K562 (cell line): Measurements from ENCODE around the gene RNFT1. TPM values are rescaled to one million over a fixed set of nuclear protein-coding genes. Genes with fewer than 3 reads are reported as not detected.
"Not testable (repeated sequence)": the region's sequence is repeated elsewhere in the genome, so short reads cannot be mapped to it uniquely, and the experiment has no call there.

Experiments used
- ATAC-seq: fragments of 200-7000 bp; cut with Tn5 transposase; 3 replicates; pipeline ENCODE4 v1.9.1; 2020; ENCODE audit warnings: moderate library complexity
- BruUV-seq: library from RNA; stranded (reverse); fragments of 400-500 nt; replicated peaks from 2 replicates; lab custom pipeline; 2021; lab: Mats Ljungman, UMichigan
- CTCF ChIA-PET: fragments of 300-600 bp; formaldehyde crosslinking; extraction: SDS; loops from one replicate; lab custom pipeline; 2021; ENCODE audit warnings: low intra/inter-chr PET ratio; lab: Yijun Ruan, JAX
- POLR2A ChIA-PET: fragments of 300-600, 350-650 bp; sonication (Branson Sonifier 250); formaldehyde crosslinking; extraction: SDS; loops from one replicate; lab custom pipeline; 2021; ENCODE audit warnings: antibody characterized with exemption, inconsistent platforms; lab: Yijun Ruan, JAX
- DNase-seq, 4 experiments: peaks; one replicate each; pipeline versions ENCODE4 v3.0.0 to v3.0.0-alpha.2; 2011 to 2018; ENCODE audit warnings: low spot score in 3 of 4, mixed read lengths in 3 of 4; ENCODE audit errors: extremely low read depth in 1 of 4
- FAIRE-seq: peaks from 2 replicates; lab custom pipeline; 2011; peaks lifted over from hg19 to GRCh38; lab: Jason Lieb, UNC
- H2AFZ ChIP-seq: 2 replicates; pipeline ENCODE4 v1.6.0; 2011; ENCODE audit warnings: low read depth, low read length, control low read depth, inconsistent platforms
- H3K27ac ChIP-seq: fragments of 200-600 bp; 3 replicates; pipeline ENCODE4 v1.8.0; 2011; ENCODE audit warnings: low read depth, mild to moderate bottlenecking, control low read depth, inconsistent platforms, low read length, moderate library complexity, mixed read lengths; ENCODE audit errors: extremely low read depth
- H3K27me3 ChIP-seq, 2 experiments: fragments of 300-600 bp in 1 of 2; 2 replicates in 1 of 2; 3 replicates in 1 of 2; pipeline versions ENCODE4 v1.6.0 to v1.8.0; 2011; ENCODE audit warnings: inconsistent platforms in 2 of 2, low read length in 2 of 2, mild to moderate bottlenecking in 1 of 2, mixed read lengths in 1 of 2, moderate library complexity in 1 of 2; ENCODE audit not compliant: control insufficient read depth in 2 of 2, insufficient read depth in 2 of 2
- H3K36me3 ChIP-seq: fragments of 300-600 bp; 3 replicates; pipeline ENCODE4 v1.8.0; 2011; ENCODE audit warnings: mild to moderate bottlenecking, low read length, inconsistent platforms; ENCODE audit not compliant: control insufficient read depth, insufficient read depth
- H3K4me1 ChIP-seq, 2 experiments: fragments of 200-600 bp in 1 of 2; replicated peaks in 1 of 2; 2 replicates in 1 of 2; 3 replicates in 1 of 2; pipeline versions ENCODE4 v1.5.1 to v1.8.0; 2011; ENCODE audit warnings: inconsistent platforms in 2 of 2, low read length in 2 of 2, mild to moderate bottlenecking in 1 of 2, mixed read lengths in 1 of 2, moderate library complexity in 1 of 2; ENCODE audit not compliant: control insufficient read depth in 2 of 2, insufficient read depth in 2 of 2
- H3K4me2 ChIP-seq: 2 replicates; pipeline ENCODE4 v1.6.1; 2011; ENCODE audit warnings: low read length, control low read depth, inconsistent platforms, mixed read lengths; ENCODE audit not compliant: insufficient read depth
- H3K4me3 ChIP-seq: fragments of 200-600 bp; sonication (generic), shearing (Covaris generic); 2 replicates; pipeline ENCODE4 v1.5.1; 2016; ENCODE audit warnings: control low read depth, inconsistent platforms
- H3K79me2 ChIP-seq: fragments of 200-600 bp; 3 replicates; pipeline ENCODE4 v1.8.0; 2011; ENCODE audit warnings: low read length, inconsistent platforms; ENCODE audit not compliant: control insufficient read depth, insufficient read depth
- H3K9ac ChIP-seq, 2 experiments: 2 replicates each; pipeline versions ENCODE4 v1.6.0 to v1.6.1; 2011; ENCODE audit warnings: low read depth in 2 of 2, low read length in 2 of 2, control low read depth in 1 of 2, inconsistent platforms in 1 of 2, mild to moderate bottlenecking in 1 of 2, mixed read lengths in 1 of 2; ENCODE audit not compliant: insufficient read depth in 1 of 2
- H3K9me1 ChIP-seq: one replicate; pipeline ENCODE4 v1.6.0; 2011; ENCODE audit warnings: inconsistent platforms, mild to moderate bottlenecking, low read length, moderate library complexity; ENCODE audit not compliant: control insufficient read depth, insufficient read depth
- H3K9me3 ChIP-seq: replicated peaks from 2 replicates; pipeline ENCODE4 v1.5.1; 2011; ENCODE audit warnings: low read depth, low read length, inconsistent platforms; ENCODE audit not compliant: control insufficient read depth, insufficient read depth
- H4K20me1 ChIP-seq: replicated peaks from 2 replicates; pipeline ENCODE4 v1.6.1; 2011; ENCODE audit warnings: low read length, inconsistent platforms, mixed read lengths; ENCODE audit not compliant: control insufficient read depth, insufficient read depth
- ZBTB11 ChIP-seq, 3 experiments: fragments of 200-800 bp in 1 of 3; fragments of 250-450 bp in 1 of 3; fragments of 450-650 bp in 1 of 3; sonication (Bioruptor Pico) in 1 of 3; sonication (Bioruptor generic) in 1 of 3; formaldehyde crosslinking in 1 of 3; IDR thresholded peaks; 2 replicates each; pipeline versions ENCODE4 v1.6.1 to v1.8.0; 2016 to 2022; ENCODE audit warnings: mild to moderate bottlenecking in 2 of 3, missing genetic modification characterization in 2 of 3, missing compliant biosample characterization in 1 of 3, moderate library complexity in 1 of 3
- WGBS: fragments of 100-300 bp; shearing (Covaris generic); methylation state at CpG from one replicate; pipeline ENCODE4 v1.1.6; 2016; ENCODE audit warnings: low coverage, mixed read lengths; ENCODE audit not compliant: insufficient coverage; ENCODE audit errors: missing lambda C conversion rate; 5-methylcytosine and 5-hydroxymethylcytosine counted together
- in situ Hi-C: fragments of 300-500 bp; cut with MboI; formaldehyde crosslinking; loops from 4 replicates; pipeline ENCODE4 v1.15.0; 2018; ENCODE audit warnings: inconsistent platforms, mixed read lengths
- intact Hi-C: fragments of 100-400 bp; cut with micrococcal nuclease; formaldehyde crosslinking; loops from 2 replicates; pipeline ENCODE4 v1.14.2; 2022
- polyA plus RNA-seq, 8 experiments: library from polyadenylated mRNA; depleted of rRNA in 4 of 8; stranded (reverse) in 5 of 8; unstranded in 3 of 8; fragments of >200 nt; fragmentation: Nextera tagmentation in 2 of 8; fragmentation: Illumina TruSeq in 1 of 8; extraction: Ambion mirVana in 2 of 8; extraction: Trizol in 1 of 8; gene quantifications; 2 replicates each; pipeline versions ENCODE4 v1.2.1 to v1.2.3, GENCODE V29; 2011 to 2014; ENCODE audit warnings: inconsistent platforms in 1 of 8, missing spikeins in 1 of 8
- total RNA-seq, 7 experiments: library from RNA; depleted of rRNA in 6 of 7; stranded (reverse); fragments of >200 nt in 6 of 7; fragmentation: Illumina TruSeq in 2 of 7; extraction: Trizol in 2 of 7; gene quantifications; 2 replicates each; pipeline versions ENCODE4 v1.2.1 to v1.2.3, GENCODE V29; 2011 to 2021; ENCODE audit warnings: low replicate concordance in 1 of 7

Gene RNFT1
- total and polyA plus RNA-seq, 9 of the 15 experiments (the other 6 are each of a cell fraction or from before 2014, with no cell fraction given), result 15.8 to 61.3 (median 23.5) TPM

DNA sequence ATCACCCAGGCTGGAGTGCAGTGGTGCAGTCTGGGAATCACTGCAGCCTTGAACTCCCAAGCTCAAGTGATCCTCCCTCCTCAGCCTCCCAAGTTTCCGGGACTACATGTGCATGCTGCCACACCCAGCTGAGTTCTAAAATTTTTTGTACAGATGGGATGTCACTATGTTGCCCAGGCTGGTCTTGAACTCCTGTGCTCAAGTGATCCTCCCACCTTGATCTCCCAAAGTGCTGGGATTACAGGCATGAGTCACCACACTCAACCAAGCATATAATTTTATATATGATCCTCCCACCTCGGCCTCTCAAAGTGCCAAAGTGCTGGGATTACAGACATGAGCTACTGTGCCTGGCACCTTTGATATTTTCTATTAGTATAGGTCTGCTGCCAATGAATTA, 7.2 kb upstream of the RNFT1 start:
- H3K4me1 ChIP-seq, result not testable (repeated sequence)

More for the DNA sequence above, 7.2 kb upstream of the RNFT1 start:
- FAIRE-seq, H3K4me3 ChIP-seq, POLR2A ChIA-PET, H3K27ac ChIP-seq, CTCF ChIA-PET, ATAC-seq, intact Hi-C loops, H3K36me3 ChIP-seq, H3K9me3 ChIP-seq, in situ Hi-C loops, H2AFZ ChIP-seq, H3K9ac ChIP-seq, H3K79me2 ChIP-seq, H3K27me3 ChIP-seq, H4K20me1 ChIP-seq, DNase-seq, H3K9me1 ChIP-seq, H3K4me2 ChIP-seq, BruUV-seq: not testable (repeated sequence)
- peak in 1 of 3 experiments; percentile 77; a peak in 1 of 6 replicates for TF ChIP-seq ZBTB11 (CRISPR knock-in tag; IDR thresholded peaks at IDR 0.05)
- 6% methylated on average over 2 of the region's 2 CpGs for WGBS
